H1 (cell line): ENCODE results near the gene ACO1. TPM values are rescaled to one million over a fixed set of nuclear protein-coding genes. Genes with fewer than 3 reads are reported as not detected.

Experiments
- CHD1 ChIP-seq: IDR thresholded peaks from 2 replicates; pipeline ENCODE4 v1.6.1; 2012; ENCODE audit warnings: low read depth, low read length, improper control_type of control experiment
- EZH2 ChIP-seq: fragments of 200-600 bp; sonication (generic); IDR thresholded peaks from 2 replicates; pipeline ENCODE4 v1.7.1; 2012; ENCODE audit warnings: low read depth, mild to moderate bottlenecking, moderate library complexity, low read length, inconsistent platforms; ENCODE audit not compliant: severe bottlenecking
- SIX5 ChIP-seq: IDR thresholded peaks from 2 replicates; pipeline ENCODE4 v1.6.1; 2011; ENCODE audit warnings: mild to moderate bottlenecking, low read depth, low read length
- TCF12 ChIP-seq: IDR thresholded peaks from 2 replicates; pipeline ENCODE4 v1.6.1; 2011; ENCODE audit warnings: low read depth, mild to moderate bottlenecking, low read length
- TEAD4 ChIP-seq: IDR thresholded peaks from 2 replicates; pipeline ENCODE4 v1.6.1; 2012; ENCODE audit warnings: low read depth, low read length, inconsistent platforms, mixed read lengths
- ZNF274 ChIP-seq: IDR thresholded peaks from 2 replicates; pipeline ENCODE4 v1.7.0; 2012; ENCODE audit warnings: low read length, borderline replicate concordance; ENCODE audit errors: extremely low read depth
- polyA plus RNA-seq, 7 experiments: library from polyadenylated mRNA; depleted of rRNA in 3 of 7; stranded (reverse) in 5 of 7; unstranded in 2 of 7; fragments of >200 nt in 5 of 7; fragments of 200-250 nt in 2 of 7; gene quantifications; 1 replicate in 5 of 7; 2 replicates in 1 of 7; 4 replicates in 1 of 7; pipeline versions ENCODE4 v1.2.1 to v1.2.3, GENCODE V29; 2011 to 2013; ENCODE audit warnings: missing spikeins in 2 of 7, mixed read lengths in 2 of 7
- total RNA-seq: library from RNA; stranded (reverse); fragmentation: NEBNext Ultra II Directional; extraction: Animal tissue kit (Norgen Biotek cat#: 25700); gene quantifications from 2 replicates; pipeline ENCODE4 v1.2.1, GENCODE V29; 2021
- TF ChIP-seq, protein P1 (sequence below): fragments of 300-600 bp; sonication (generic); IDR thresholded peaks from 2 replicates; pipeline ENCODE4 v1.7.1; 2012; ENCODE audit warnings: low read length, moderate library complexity, mild to moderate bottlenecking, inconsistent platforms; ENCODE audit not compliant: insufficient replicate concordance
- TF ChIP-seq, protein P2 (sequence below): IDR thresholded peaks from 2 replicates; pipeline ENCODE4 v1.6.1; 2012; ENCODE audit warnings: inconsistent platforms

ACO1 gene
- total and polyA plus RNA-seq, 2 of the 8 experiments (the other 6 are each of a cell fraction or from before 2014, with no cell fraction given) = 39.3 to 49.8 TPM

DNA sequence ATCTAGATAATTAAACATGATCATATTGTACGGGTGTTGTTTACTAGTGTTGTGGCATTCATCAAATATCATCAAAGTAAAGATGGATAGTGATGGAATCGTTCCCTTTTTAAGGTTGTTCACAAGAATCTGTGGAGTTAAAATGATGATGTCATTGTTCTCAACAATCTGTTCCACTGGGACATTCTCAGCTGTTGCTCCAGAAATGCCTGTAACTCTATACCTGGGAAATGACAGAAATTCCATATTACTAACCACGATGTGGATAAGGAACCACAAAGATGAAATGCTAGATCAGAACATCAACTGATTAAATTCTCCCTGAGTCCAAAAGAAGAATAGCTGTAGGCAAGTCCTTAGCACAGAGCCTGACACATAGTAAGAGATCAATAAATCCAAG, 103.5 kb downstream of the ACO1 start (continued):
- TF ChIP-seq, protein P1, sequence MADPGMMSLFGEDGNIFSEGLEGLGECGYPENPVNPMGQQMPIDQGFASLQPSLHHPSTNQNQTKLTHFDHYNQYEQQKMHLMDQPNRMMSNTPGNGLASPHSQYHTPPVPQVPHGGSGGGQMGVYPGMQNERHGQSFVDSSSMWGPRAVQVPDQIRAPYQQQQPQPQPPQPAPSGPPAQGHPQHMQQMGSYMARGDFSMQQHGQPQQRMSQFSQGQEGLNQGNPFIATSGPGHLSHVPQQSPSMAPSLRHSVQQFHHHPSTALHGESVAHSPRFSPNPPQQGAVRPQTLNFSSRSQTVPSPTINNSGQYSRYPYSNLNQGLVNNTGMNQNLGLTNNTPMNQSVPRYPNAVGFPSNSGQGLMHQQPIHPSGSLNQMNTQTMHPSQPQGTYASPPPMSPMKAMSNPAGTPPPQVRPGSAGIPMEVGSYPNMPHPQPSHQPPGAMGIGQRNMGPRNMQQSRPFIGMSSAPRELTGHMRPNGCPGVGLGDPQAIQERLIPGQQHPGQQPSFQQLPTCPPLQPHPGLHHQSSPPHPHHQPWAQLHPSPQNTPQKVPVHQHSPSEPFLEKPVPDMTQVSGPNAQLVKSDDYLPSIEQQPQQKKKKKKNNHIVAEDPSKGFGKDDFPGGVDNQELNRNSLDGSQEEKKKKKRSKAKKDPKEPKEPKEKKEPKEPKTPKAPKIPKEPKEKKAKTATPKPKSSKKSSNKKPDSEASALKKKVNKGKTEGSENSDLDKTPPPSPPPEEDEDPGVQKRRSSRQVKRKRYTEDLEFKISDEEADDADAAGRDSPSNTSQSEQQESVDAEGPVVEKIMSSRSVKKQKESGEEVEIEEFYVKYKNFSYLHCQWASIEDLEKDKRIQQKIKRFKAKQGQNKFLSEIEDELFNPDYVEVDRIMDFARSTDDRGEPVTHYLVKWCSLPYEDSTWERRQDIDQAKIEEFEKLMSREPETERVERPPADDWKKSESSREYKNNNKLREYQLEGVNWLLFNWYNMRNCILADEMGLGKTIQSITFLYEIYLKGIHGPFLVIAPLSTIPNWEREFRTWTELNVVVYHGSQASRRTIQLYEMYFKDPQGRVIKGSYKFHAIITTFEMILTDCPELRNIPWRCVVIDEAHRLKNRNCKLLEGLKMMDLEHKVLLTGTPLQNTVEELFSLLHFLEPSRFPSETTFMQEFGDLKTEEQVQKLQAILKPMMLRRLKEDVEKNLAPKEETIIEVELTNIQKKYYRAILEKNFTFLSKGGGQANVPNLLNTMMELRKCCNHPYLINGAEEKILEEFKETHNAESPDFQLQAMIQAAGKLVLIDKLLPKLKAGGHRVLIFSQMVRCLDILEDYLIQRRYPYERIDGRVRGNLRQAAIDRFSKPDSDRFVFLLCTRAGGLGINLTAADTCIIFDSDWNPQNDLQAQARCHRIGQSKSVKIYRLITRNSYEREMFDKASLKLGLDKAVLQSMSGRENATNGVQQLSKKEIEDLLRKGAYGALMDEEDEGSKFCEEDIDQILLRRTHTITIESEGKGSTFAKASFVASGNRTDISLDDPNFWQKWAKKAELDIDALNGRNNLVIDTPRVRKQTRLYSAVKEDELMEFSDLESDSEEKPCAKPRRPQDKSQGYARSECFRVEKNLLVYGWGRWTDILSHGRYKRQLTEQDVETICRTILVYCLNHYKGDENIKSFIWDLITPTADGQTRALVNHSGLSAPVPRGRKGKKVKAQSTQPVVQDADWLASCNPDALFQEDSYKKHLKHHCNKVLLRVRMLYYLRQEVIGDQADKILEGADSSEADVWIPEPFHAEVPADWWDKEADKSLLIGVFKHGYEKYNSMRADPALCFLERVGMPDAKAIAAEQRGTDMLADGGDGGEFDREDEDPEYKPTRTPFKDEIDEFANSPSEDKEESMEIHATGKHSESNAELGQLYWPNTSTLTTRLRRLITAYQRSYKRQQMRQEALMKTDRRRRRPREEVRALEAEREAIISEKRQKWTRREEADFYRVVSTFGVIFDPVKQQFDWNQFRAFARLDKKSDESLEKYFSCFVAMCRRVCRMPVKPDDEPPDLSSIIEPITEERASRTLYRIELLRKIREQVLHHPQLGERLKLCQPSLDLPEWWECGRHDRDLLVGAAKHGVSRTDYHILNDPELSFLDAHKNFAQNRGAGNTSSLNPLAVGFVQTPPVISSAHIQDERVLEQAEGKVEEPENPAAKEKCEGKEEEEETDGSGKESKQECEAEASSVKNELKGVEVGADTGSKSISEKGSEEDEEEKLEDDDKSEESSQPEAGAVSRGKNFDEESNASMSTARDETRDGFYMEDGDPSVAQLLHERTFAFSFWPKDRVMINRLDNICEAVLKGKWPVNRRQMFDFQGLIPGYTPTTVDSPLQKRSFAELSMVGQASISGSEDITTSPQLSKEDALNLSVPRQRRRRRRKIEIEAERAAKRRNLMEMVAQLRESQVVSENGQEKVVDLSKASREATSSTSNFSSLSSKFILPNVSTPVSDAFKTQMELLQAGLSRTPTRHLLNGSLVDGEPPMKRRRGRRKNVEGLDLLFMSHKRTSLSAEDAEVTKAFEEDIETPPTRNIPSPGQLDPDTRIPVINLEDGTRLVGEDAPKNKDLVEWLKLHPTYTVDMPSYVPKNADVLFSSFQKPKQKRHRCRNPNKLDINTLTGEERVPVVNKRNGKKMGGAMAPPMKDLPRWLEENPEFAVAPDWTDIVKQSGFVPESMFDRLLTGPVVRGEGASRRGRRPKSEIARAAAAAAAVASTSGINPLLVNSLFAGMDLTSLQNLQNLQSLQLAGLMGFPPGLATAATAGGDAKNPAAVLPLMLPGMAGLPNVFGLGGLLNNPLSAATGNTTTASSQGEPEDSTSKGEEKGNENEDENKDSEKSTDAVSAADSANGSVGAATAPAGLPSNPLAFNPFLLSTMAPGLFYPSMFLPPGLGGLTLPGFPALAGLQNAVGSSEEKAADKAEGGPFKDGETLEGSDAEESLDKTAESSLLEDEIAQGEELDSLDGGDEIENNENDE = no peak
- no peak for TF ChIP-seq TCF12
- TF ChIP-seq EZH2 = no peak
- no peak for TF ChIP-seq TEAD4
- TF ChIP-seq ZNF274 = no peak
- TF ChIP-seq CHD1 = no peak
- TF ChIP-seq SIX5 = no peak
- TF ChIP-seq, protein P2, sequence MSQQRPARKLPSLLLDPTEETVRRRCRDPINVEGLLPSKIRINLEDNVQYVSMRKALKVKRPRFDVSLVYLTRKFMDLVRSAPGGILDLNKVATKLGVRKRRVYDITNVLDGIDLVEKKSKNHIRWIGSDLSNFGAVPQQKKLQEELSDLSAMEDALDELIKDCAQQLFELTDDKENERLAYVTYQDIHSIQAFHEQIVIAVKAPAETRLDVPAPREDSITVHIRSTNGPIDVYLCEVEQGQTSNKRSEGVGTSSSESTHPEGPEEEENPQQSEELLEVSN = no peak
